GM12864 (cell line): ENCODE results near the gene SULF2.
A peak's percentile ranks its signal among the peaks of the same experiment; 100 is the strongest.
"Not testable (repeated sequence)": the region's sequence is repeated elsewhere in the genome, so short reads cannot be mapped to it uniquely, and the experiment has no call there.

Experiments
- DNase-seq: peaks from one replicate; pipeline ENCODE4 v3.0.0-alpha.2; 2011; ENCODE audit warnings: low read depth
- H3K4me3 ChIP-seq: 2 replicates; pipeline ENCODE4 v1.5.1; 2011; ENCODE audit warnings: mild to moderate bottlenecking, low read depth, low read length, control low read depth
- CTCF ChIP-seq: IDR thresholded peaks from 2 replicates; pipeline ENCODE4 v1.5.1; 2011; ENCODE audit warnings: low read depth, mild to moderate bottlenecking, moderate library complexity, low read length, control low read depth, inconsistent platforms; ENCODE audit errors: missing control alignments

Gene SULF2

GRCh38 chr20:47785311-47785853 is at the start of gene SULF2:
SULF2 (minus strand) TSS chr20:47785481; CDS start chr20:47757363, 28,118 bp downstream.
- TF ChIP-seq CTCF, result no peak
- DNase-seq, result no peak
- H3K4me3 ChIP-seq, result peak within 1 kb of the TSS; percentile 24

- not testable (repeated sequence) for DNase-seq, H3K4me3 ChIP-seq
These were observed 46.4 kb upstream of the SULF2 start for GRCh38 chr20:47831675-47832074.

- H3K4me3 ChIP-seq, DNase-seq: not testable (repeated sequence)
These were observed 41.4 kb upstream of the SULF2 start for GRCh38 chr20:47826716-47827115.

GRCh38 chr20:47826006-47826405 is 40.7 kb upstream of the SULF2 start:
- DNase-seq, H3K4me3 ChIP-seq: not testable (repeated sequence)

GRCh38 chr20:47825011-47825762 is 39.9 kb upstream of the SULF2 start:
- no peak for TF ChIP-seq CTCF
- DNase-seq, result no peak
- H3K4me3 ChIP-seq, result no peak overlapping the region

- H3K4me3 ChIP-seq, DNase-seq: not testable (repeated sequence)
These were observed 38.7 kb upstream of the SULF2 start for GRCh38 chr20:47823941-47824340.

- no peak for DNase-seq
- TF ChIP-seq CTCF, result no peak
- H3K4me3 ChIP-seq, result no peak overlapping the region
These were observed 36.3 kb upstream of the SULF2 start for GRCh38 chr20:47821481-47822100.

GRCh38 chr20:47818996-47819609 is 33.8 kb upstream of the SULF2 start:
- DNase-seq, result no peak
- no peak for TF ChIP-seq CTCF
- no peak overlapping the region for H3K4me3 ChIP-seq

GRCh38 chr20:47818466-47818865 is 33.2 kb upstream of the SULF2 start:
- H3K4me3 ChIP-seq, result no peak overlapping the region
- DNase-seq, result no peak
- TF ChIP-seq CTCF, result no peak
